H9 (cell line): ENCODE results near the gene USH2A. TPM values are rescaled to one million over a fixed set of nuclear protein-coding genes. Genes with fewer than 3 reads are reported as not detected.

Source experiments
- DNase-seq: peaks from one replicate; pipeline ENCODE4 v3.0.0-alpha.2; 2017
- H2AFZ ChIP-seq: one replicate; pipeline ENCODE4 v1.6.1; 2013; ENCODE audit warnings: mild to moderate bottlenecking, low read length, control low read depth, moderate library complexity
- H2AK5ac ChIP-seq: 2 replicates; pipeline ENCODE4 v1.6.1; 2013; ENCODE audit warnings: low read length, control low read depth, mixed read lengths; ENCODE audit not compliant: insufficient read length
- H2BK120ac ChIP-seq: one replicate; pipeline ENCODE4 v1.6.1; 2013; ENCODE audit warnings: low read depth, mild to moderate bottlenecking, low read length, control low read depth, inconsistent platforms; ENCODE audit not compliant: poor library complexity, severe bottlenecking
- H2BK12ac ChIP-seq: 2 replicates; pipeline ENCODE4 v1.6.1; 2013; ENCODE audit warnings: low read length, control low read depth, mixed read lengths, low read depth; ENCODE audit not compliant: insufficient read length
- H2BK15ac ChIP-seq: 2 replicates; pipeline ENCODE4 v1.6.1; 2013; ENCODE audit warnings: low read depth, low read length, control low read depth
- H2BK20ac ChIP-seq: one replicate; pipeline ENCODE4 v1.6.1; 2013; ENCODE audit warnings: low read depth, mild to moderate bottlenecking, low read length, control low read depth, inconsistent platforms; ENCODE audit not compliant: poor library complexity, severe bottlenecking
- H2BK5ac ChIP-seq: 2 replicates; pipeline ENCODE4 v1.6.1; 2013; ENCODE audit warnings: low read length, control low read depth, mixed read lengths; ENCODE audit not compliant: insufficient read length
- H3K14ac ChIP-seq: 2 replicates; pipeline ENCODE4 v1.6.1; 2013; ENCODE audit warnings: low read length, control low read depth; ENCODE audit not compliant: insufficient read depth
- H3K18ac ChIP-seq: 2 replicates; pipeline ENCODE4 v1.6.1; 2013; ENCODE audit warnings: low read depth, mild to moderate bottlenecking, mixed read lengths, low read length, control low read depth; ENCODE audit not compliant: insufficient read length
- H3K23ac ChIP-seq: 2 replicates; pipeline ENCODE4 v1.6.1; 2013; ENCODE audit warnings: low read length, control low read depth, mixed read lengths, low read depth; ENCODE audit not compliant: insufficient read length
- H3K23me2 ChIP-seq: 2 replicates; pipeline ENCODE4 v1.6.1; 2013; ENCODE audit warnings: low read depth, mild to moderate bottlenecking, mixed read lengths, low read length, control low read depth; ENCODE audit not compliant: insufficient read length, poor library complexity, severe bottlenecking
- H3K27ac ChIP-seq: 2 replicates; pipeline ENCODE4 v1.5.1; 2013; ENCODE audit warnings: low read length, control low read depth, mixed read lengths, low read depth; ENCODE audit not compliant: insufficient read length
- H3K27me3 ChIP-seq: 2 replicates; pipeline ENCODE4 v1.6.1; 2013; ENCODE audit warnings: low read length, control low read depth, inconsistent platforms; ENCODE audit not compliant: insufficient read depth
- H3K4ac ChIP-seq: 2 replicates; pipeline ENCODE4 v1.6.1; 2013; ENCODE audit warnings: low read depth, mild to moderate bottlenecking, control low read depth, inconsistent platforms, low read length, moderate library complexity
- H3K4me1 ChIP-seq: 2 replicates; pipeline ENCODE4 v1.6.1; 2013; ENCODE audit warnings: low read length, control low read depth, inconsistent platforms; ENCODE audit not compliant: insufficient read depth
- H3K4me2 ChIP-seq: 2 replicates; pipeline ENCODE4 v1.6.1; 2013; ENCODE audit warnings: low read length, control low read depth, mixed read lengths; ENCODE audit not compliant: insufficient read length, insufficient read depth
- H3K56ac ChIP-seq: 2 replicates; pipeline ENCODE4 v1.6.1; 2013; ENCODE audit warnings: low read depth, mild to moderate bottlenecking, mixed read lengths, low read length, control low read depth; ENCODE audit not compliant: insufficient read length
- H3K79me1 ChIP-seq: 2 replicates; pipeline ENCODE4 v1.6.1; 2013; ENCODE audit warnings: low read depth, mild to moderate bottlenecking, moderate library complexity, low read length, control low read depth, inconsistent platforms; ENCODE audit not compliant: insufficient read depth, poor library complexity, severe bottlenecking
- H3K79me2 ChIP-seq: 2 replicates; pipeline ENCODE4 v1.6.1; 2013; ENCODE audit warnings: low read length, control low read depth, inconsistent platforms; ENCODE audit not compliant: insufficient read depth
- H3K9ac ChIP-seq: 2 replicates; pipeline ENCODE4 v1.6.1; 2013; ENCODE audit warnings: low read length, control low read depth, mixed read lengths; ENCODE audit not compliant: insufficient read length; ENCODE audit errors: extremely low read depth
- H3K9me3 ChIP-seq: one replicate; pipeline ENCODE4 v1.6.1; 2013; ENCODE audit warnings: low read depth, low read length, inconsistent platforms; ENCODE audit not compliant: control insufficient read depth
- H3T11ph ChIP-seq: one replicate; pipeline ENCODE4 v1.6.1; 2013; ENCODE audit warnings: mild to moderate bottlenecking, low read length, control low read depth, inconsistent platforms
- H4K20me1 ChIP-seq: one replicate; pipeline ENCODE4 v1.6.1; 2013; ENCODE audit not compliant: control insufficient read depth, insufficient read length, insufficient read depth
- H4K5ac ChIP-seq: 2 replicates; pipeline ENCODE4 v1.6.1; 2013; ENCODE audit warnings: low read depth, mild to moderate bottlenecking, mixed read lengths, low read length, control low read depth; ENCODE audit not compliant: insufficient read length
- H4K8ac ChIP-seq: replicated peaks from 2 replicates; pipeline ENCODE4 v1.6.1; 2013; ENCODE audit warnings: low read length, control low read depth, mixed read lengths, low read depth; ENCODE audit not compliant: insufficient read length
- H4K91ac ChIP-seq: 2 replicates; pipeline ENCODE4 v1.6.1; 2013; ENCODE audit warnings: low read depth, mild to moderate bottlenecking, moderate library complexity, mixed read lengths, low read length, control low read depth; ENCODE audit not compliant: insufficient read length
- H3K27ac Mint-ChIP-seq, 3 experiments: 2 replicates in 2 of 3; 3 replicates in 1 of 3; pipeline ENCODE4 v1.8.0; 2020 to 2021; ENCODE audit warnings: mixed read lengths in 3 of 3, mild to moderate bottlenecking in 1 of 3, moderate library complexity in 1 of 3
- H3K27me3 Mint-ChIP-seq: 2 replicates; pipeline ENCODE4 v1.8.0; 2021; ENCODE audit warnings: low read depth, mild to moderate bottlenecking, moderate library complexity, mixed read lengths
- H3K36me3 Mint-ChIP-seq, 3 experiments: 2 replicates in 2 of 3; 3 replicates in 1 of 3; pipeline ENCODE4 v1.8.0; 2020 to 2021; ENCODE audit warnings: low read depth in 3 of 3, mixed read lengths in 3 of 3; ENCODE audit not compliant: insufficient read depth in 1 of 3
- H3K4me1 Mint-ChIP-seq, 2 experiments: 2 replicates each; pipeline ENCODE4 v1.8.0; 2020; ENCODE audit warnings: mixed read lengths in 2 of 2
- H3K4me3 Mint-ChIP-seq, 2 experiments: 2 replicates in 1 of 2; 3 replicates in 1 of 2; pipeline ENCODE4 v1.8.0; 2020 to 2021; ENCODE audit warnings: mild to moderate bottlenecking in 2 of 2, mixed read lengths in 2 of 2, moderate library complexity in 1 of 2
- H3K9me3 Mint-ChIP-seq, 2 experiments: 2 replicates in 1 of 2; 3 replicates in 1 of 2; pipeline ENCODE4 v1.8.0; 2020; ENCODE audit warnings: mild to moderate bottlenecking in 2 of 2, mixed read lengths in 2 of 2, moderate library complexity in 1 of 2
- CTCF ChIP-seq: fragments of 200-600 bp; sonication (generic); conservative IDR thresholded peaks from 3 replicates; pipeline ENCODE4 v1.8.0; 2021; ENCODE audit warnings: antibody characterized with exemption, mild to moderate bottlenecking
- WGBS: extraction: QIAGEN DNeasy Blood & Tissue Kit; methylation state at CpG from one replicate; pipeline ENCODE4 v1.1.7; 2013; ENCODE audit warnings: missing lambda C conversion rate, low lambda C conversion rate, mixed read lengths; ENCODE audit not compliant: insufficient read length; ENCODE audit errors: extremely low coverage; 5-methylcytosine and 5-hydroxymethylcytosine counted together
- total RNA-seq: library from RNA; stranded (reverse); gene quantifications from 2 replicates; pipeline ENCODE4 v1.2.1, GENCODE V29; 2021

USH2A gene
- total RNA-seq, 1 experiment from 2014 or later: 0.11 TPM

DNA sequence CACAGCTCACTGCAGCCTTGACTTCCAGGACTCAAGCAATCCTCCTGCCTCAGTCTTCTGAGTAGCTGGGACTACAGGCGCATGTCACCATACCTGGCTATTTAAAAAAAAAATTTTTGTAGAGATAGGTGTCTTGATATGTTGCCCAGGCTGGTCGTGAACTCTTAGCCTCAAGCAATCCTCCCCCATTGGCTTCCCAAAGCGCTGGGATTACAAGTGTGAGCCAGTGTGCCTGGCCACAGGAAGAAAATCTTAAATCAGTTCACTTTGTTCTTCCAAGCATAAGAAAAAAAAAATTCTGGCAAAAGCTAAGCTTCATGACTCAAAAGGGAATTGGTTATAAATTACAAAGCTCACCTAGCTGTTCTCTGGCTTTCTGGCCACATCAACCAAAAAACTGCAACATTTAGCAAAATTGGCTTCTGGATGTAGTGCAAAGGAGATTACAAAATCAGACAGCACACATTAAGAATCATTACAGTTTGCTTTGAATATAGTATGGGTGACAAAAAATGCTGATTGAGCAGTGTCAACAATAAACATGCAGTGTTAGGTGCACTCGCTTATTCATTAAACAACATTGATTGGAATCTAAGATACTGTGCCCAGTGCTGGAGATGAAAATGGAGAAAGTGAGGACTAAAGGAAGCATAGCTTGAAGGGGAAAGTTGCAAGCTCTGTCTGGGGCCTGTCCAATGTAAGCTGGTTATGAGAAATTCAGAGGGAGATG, 779.5 kb downstream of the USH2A start:
- Mint-ChIP-seq H3K36me3 (no peaks in the 10 kb centered on the region), H3K9me3 (no peaks in the 10 kb centered on the region), H3K4me1 (peaks cover 13 to 14% of the 10 kb centered on the region in 2 experiments), H3K27me3 (no peaks in the 10 kb centered on the region), H3K4me3 (no peak overlapping the region), H3K27ac (no peak overlapping the region; a peak in 1 of 7 replicates)
- Histone ChIP-seq H2AK5ac (no peak overlapping the region), H3K9me3 (no peaks in the 10 kb centered on the region), H3K27ac (no peak overlapping the region), H3K27me3 (no peaks in the 10 kb centered on the region), H4K91ac (no peak overlapping the region), H3K23me2 (no peaks in the 10 kb centered on the region), H3K79me2 (no peaks in the 10 kb centered on the region), H2BK12ac (no peak overlapping the region), H3K4me2 (no peak overlapping the region), H2BK120ac (no peak overlapping the region), H3K14ac (no peak overlapping the region), H4K5ac (no peak overlapping the region), H4K8ac (no peak overlapping the region), H3K56ac (no peak overlapping the region), H3K18ac (no peak overlapping the region), H3K23ac (no peak overlapping the region), H2BK5ac (no peak overlapping the region), H3K79me1 (no peaks in the 10 kb centered on the region), H3K4ac (no peak overlapping the region), H3T11ph (no peak overlapping the region), H3K9ac (no peak overlapping the region), H2AFZ (no peak overlapping the region), H2BK20ac (no peak overlapping the region), H2BK15ac (no peak overlapping the region), H3K4me1 (no peaks in the 10 kb centered on the region), H4K20me1 (no peaks in the 10 kb centered on the region)
- no peak for DNase-seq
- no peak for TF ChIP-seq CTCF
- no CpG with 5 or more reads among the region's 4 CpGs for WGBS
